ENCODE measurements around the gene KRTAP5-9. TPM values are rescaled to one million over a fixed set of nuclear protein-coding genes. Genes with fewer than 3 reads are reported as not detected.
"Not testable (repeated sequence)": the region's sequence is repeated elsewhere in the genome, so short reads cannot be mapped to it uniquely, and the experiment has no call there.

KRTAP5-9 gene
- total RNA-seq, 6 donors from 2014 or later: 0.24 to 0.26 TPM; not detected in 4

DNA sequence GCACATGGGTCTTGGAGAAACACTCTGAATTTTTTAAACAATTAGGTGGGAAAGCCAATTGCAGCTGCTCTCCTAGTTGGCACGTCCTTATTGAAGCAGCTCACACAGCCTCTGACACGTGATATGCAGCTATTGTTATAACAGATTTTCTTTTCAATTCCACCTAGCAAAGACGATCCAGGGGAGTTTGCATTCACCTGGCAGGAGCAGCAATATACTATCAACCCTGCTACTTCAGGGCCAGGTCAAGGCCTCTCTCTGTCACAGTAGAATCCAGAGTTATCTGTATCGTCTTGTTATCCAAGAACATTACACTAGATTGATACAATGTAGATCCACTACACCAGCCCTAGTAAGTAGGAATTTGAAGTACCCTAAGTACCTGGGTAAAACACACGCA is 26.2 kb downstream of the KRTAP5-9 start:
- H3K27me3 ChIP-seq: no peaks in the 10 kb centered on the region
- H3K4me1 ChIP-seq: no peaks in the 10 kb centered on the region
- H3K27ac ChIP-seq: no peak overlapping the region
- DNase-seq (no peak), ATAC-seq (ENCODE audit: low FRiP score in 2 of 2) (no peak)
- no peaks in the 10 kb centered on the region for H3K9me3 ChIP-seq
- TF ChIP-seq POLR2AphosphoS5 (IDR thresholded peaks at IDR 0.05): no peak
- TF ChIP-seq, protein P1, sequence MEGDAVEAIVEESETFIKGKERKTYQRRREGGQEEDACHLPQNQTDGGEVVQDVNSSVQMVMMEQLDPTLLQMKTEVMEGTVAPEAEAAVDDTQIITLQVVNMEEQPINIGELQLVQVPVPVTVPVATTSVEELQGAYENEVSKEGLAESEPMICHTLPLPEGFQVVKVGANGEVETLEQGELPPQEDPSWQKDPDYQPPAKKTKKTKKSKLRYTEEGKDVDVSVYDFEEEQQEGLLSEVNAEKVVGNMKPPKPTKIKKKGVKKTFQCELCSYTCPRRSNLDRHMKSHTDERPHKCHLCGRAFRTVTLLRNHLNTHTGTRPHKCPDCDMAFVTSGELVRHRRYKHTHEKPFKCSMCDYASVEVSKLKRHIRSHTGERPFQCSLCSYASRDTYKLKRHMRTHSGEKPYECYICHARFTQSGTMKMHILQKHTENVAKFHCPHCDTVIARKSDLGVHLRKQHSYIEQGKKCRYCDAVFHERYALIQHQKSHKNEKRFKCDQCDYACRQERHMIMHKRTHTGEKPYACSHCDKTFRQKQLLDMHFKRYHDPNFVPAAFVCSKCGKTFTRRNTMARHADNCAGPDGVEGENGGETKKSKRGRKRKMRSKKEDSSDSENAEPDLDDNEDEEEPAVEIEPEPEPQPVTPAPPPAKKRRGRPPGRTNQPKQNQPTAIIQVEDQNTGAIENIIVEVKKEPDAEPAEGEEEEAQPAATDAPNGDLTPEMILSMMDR (IDR thresholded peaks at IDR 0.05): no peak
- no peak for TF ChIP-seq POLR2A (IDR thresholded peaks at IDR 0.05)
- no peak for TF ChIP-seq EP300 (IDR thresholded peaks at IDR 0.05)
- WGBS, 2 donors: 78 to 100% methylated on average over 2 to 5 of the region's 5 CpGs
- H3K36me3 ChIP-seq: no peaks in the 10 kb centered on the region
- no peak overlapping the region for H3K4me3 ChIP-seq

DNA sequence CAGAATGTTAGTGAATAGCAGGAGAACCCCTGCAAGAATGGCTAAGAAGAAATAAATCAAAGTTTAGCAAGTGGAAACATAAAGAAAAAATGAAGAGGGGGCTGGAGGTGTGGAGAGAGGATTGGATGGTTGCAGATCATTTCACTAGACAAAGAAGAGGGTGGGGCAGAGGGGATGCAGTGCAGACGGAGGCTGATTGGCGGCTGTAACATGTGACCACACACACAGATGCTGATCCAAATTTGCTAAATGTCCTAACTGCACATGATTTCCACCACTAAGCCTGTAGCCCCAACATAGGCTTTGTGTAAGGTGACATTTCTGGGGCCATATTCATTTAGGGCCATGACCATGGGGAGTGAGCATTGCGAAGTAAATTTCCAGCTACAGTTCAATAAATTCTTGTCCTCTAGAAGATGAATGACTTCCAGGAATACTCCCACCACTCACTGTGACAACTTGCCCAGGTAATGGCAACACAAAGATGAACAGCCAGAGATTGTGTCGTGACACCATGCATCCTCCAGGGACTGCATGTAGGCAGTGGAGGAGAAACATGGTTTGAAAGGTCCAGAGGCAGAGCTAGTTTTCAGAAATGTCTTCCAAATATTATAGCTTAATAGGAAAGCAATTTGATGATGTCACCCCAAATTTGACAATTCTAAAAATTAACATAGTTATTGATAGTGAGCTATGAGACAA is 27.7 kb downstream of the KRTAP5-9 start:
- Histone ChIP-seq H3K27me3 (no peaks in the 10 kb centered on the region), H3K36me3 (no peaks in the 10 kb centered on the region), H3K4me3 (no peak overlapping the region), H3K27ac (no peak overlapping the region), H3K4me1 (peaks cover 0 to 7% (median 0%) of the 10 kb centered on the region in 4 donors), H3K9me3 (no peaks in the 10 kb centered on the region)
- no peak for DNase-seq
- TF ChIP-seq POLR2A (IDR thresholded peaks at IDR 0.05) (no peak), POLR2AphosphoS5 (IDR thresholded peaks at IDR 0.05) (no peak), EP300 (IDR thresholded peaks at IDR 0.05) (no peak)
- TF ChIP-seq, protein P1 (IDR thresholded peaks at IDR 0.05): no peak
- no peak for ATAC-seq (ENCODE audit: low FRiP score in 2 of 2)
- WGBS, 2 donors: 79 to 95% methylated on average over 3 to 4 of the region's 4 CpGs

DNA sequence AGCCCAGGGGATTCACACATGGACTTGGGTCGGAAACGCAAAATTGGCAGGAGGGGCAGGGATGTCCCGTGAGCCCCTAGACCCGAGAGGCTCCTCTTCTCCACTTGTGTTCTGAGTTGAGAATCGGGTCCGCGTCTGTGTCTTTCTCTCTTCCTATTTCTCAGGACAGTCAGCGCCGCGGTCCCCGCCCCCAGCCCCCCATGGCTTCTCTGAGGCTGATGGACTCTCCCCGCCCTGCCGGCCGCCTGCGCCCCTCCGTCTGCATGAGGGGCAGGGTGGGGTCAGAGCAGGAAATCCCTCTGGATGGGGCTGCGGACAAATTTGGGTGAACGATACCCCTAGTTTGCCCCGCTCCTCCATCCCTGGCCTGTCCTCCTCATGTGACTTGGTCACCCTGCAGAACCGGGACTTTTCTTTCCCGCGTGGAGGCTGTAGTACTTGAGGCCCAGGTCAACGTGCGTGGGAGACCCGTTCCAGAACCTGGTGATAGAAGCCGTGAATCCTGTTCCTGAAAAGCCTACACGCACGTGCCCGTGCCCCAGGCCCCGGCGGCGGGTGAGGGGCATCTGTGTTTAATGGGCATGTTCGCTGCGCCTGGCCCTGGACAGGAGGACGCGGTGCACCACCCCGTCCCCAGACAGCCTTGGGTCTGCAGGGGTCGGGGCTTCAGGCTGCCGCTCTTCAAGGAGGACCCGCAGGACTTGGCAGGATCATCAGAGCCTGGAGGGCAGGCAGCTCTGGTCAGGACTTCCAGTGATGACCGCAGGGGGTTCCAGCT is 28.7 kb downstream of the KRTAP5-9 start:
- peak in 1 of 2 donors; percentile 80 for DNase-seq
- not testable (repeated sequence) for H3K27me3 ChIP-seq; H3K27ac ChIP-seq; H3K4me1 ChIP-seq; H3K4me3 ChIP-seq; H3K9me3 ChIP-seq; H3K36me3 ChIP-seq; ATAC-seq (ENCODE audit: low FRiP score in 2 of 2)
- 78 to 93% methylated on average over 1 to 28 of the region's 41 CpGs for WGBS, 2 donors

- Histone ChIP-seq H3K4me1 (peaks cover 0 to 7% (median 0%) of the 10 kb centered on the region in 4 donors), H3K27me3 (no peaks in the 10 kb centered on the region), H3K9me3 (no peaks in the 10 kb centered on the region), H3K27ac (no peak overlapping the region), H3K36me3 (no peaks in the 10 kb centered on the region), H3K4me3 (no peak overlapping the region)
- DNase-seq (no peak), ATAC-seq (ENCODE audit: low FRiP score in 2 of 2) (no peak)
- TF ChIP-seq EP300 (IDR thresholded peaks at IDR 0.05): no peak
- TF ChIP-seq POLR2AphosphoS5 (IDR thresholded peaks at IDR 0.05): no peak
- TF ChIP-seq, protein P1 (IDR thresholded peaks at IDR 0.05): no peak
- no peak for TF ChIP-seq POLR2A (IDR thresholded peaks at IDR 0.05)
- 90 to 94% methylated on average over 7 of the region's 7 CpGs for WGBS, 2 donors
These were observed 29.3 kb downstream of the KRTAP5-9 start for GRCh38 chr11:71577469-71578004.

GRCh38 chr11:71579513-71579912 is 31.3 kb downstream of the KRTAP5-9 start:
- H3K4me3 ChIP-seq; H3K27ac ChIP-seq; DNase-seq; H3K9me3 ChIP-seq; ATAC-seq (ENCODE audit: low FRiP score in 2 of 2); H3K36me3 ChIP-seq; H3K27me3 ChIP-seq; H3K4me1 ChIP-seq: not testable (repeated sequence)
- WGBS, 2 donors: 55 to 71% methylated on average over 7 of the region's 7 CpGs

All from upper lobe of left lung (tissue), 6 donors.